ENCODE data around the gene LEFTY2. TPM values are rescaled to one million over a fixed set of nuclear protein-coding genes. Genes with fewer than 3 reads are reported as not detected.

LEFTY2 gene
- total RNA-seq, 1 experiment from 2014 or later = not detected

DNA sequence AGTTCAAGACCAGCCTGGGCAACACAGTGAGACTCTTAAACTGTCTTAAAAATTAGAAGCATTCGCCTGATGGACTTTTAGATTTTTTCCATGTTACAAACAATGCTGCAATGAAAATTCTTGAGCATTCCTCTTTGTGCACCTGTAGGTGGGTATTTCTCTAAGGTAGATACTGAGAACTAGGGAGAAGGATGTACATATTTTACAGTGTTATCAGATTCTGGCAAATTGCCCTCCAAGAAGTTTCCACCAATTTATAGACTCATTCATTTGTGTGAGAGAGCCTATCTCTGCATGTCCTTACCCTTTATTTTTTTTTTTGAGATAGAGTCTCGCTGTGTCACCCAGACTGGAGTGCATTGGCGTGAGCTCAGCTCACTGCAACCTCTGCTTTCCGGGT, 12.3 kb upstream of the LEFTY2 start:
- no peak for DNase-seq (ENCODE audit: unreplicated experiment)
- Mint-ChIP-seq H3K27me3 (ENCODE audit: insufficient read depth, unreplicated experiment) (peaks cover 38% of the 10 kb centered on the region), H3K27ac (ENCODE audit: low read depth, unreplicated experiment) (no peak overlapping the region), H3K4me1 (ENCODE audit: insufficient read depth, unreplicated experiment) (peaks cover 5% of the 10 kb centered on the region), H3K36me3 (ENCODE audit: insufficient read depth, unreplicated experiment) (no peaks in the 10 kb centered on the region), H3K9me3 (ENCODE audit: unreplicated experiment) (peaks cover 7% of the 10 kb centered on the region), H3K4me3 (ENCODE audit: unreplicated experiment) (no peak overlapping the region)
- no TSS peak for BruUV-seq (replicated peaks)
- ChIA-PET CTCF (interaction anchor here (1.7 kb wide), 1 partner anchor 479 kb away, joined by 7 read pairs; no protein-coding TSS in a partner anchor), POLR2A (interaction anchor here (0.9 kb wide), 1 partner anchor 118 kb away, joined by 4 read pairs; no protein-coding TSS in a partner anchor)
- no peak for TF ChIP-seq CTCF (IDR thresholded peaks at IDR 0.05; ENCODE audit: unreplicated experiment)
- intact Hi-C loops (cut with micrococcal nuclease) = no loop called here

DNA sequence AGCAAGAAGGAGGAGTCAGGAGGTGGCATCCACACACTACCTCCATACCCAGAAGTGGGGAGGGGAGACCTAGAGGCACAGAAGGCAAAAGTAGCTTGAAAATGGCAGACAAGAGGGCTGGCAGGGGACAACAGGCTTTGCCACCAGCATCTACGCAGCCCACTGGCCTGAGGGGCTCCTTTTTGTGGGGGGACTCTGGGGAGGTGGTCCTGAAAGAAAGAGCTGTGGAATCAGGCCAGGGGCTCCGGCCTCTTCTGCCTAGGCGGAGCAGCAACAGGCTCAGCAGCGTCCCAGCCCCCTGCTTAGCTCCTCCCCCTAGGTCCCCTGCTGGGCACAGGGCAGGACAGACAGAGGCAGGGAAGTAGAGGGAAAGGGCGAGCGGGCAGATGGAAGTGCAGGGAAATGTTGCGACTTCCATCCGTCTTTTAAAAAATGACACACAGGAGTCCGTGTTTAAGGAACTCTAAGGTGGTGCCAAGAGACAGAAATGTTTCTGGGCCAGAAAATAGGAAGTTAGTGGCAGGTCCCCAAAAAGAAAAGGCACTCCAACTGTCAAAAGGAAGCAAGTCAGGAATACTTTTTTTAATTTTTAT, 10.0 kb upstream of the LEFTY2 start:
- Mint-ChIP-seq H3K4me1 (ENCODE audit: insufficient read depth, unreplicated experiment) (peaks cover 5% of the 10 kb centered on the region), H3K27me3 (ENCODE audit: insufficient read depth, unreplicated experiment) (peaks cover 53% of the 10 kb centered on the region), H3K36me3 (ENCODE audit: insufficient read depth, unreplicated experiment) (no peaks in the 10 kb centered on the region), H3K9me3 (ENCODE audit: unreplicated experiment) (peaks cover 7% of the 10 kb centered on the region), H3K27ac (ENCODE audit: low read depth, unreplicated experiment) (no peak overlapping the region), H3K4me3 (ENCODE audit: unreplicated experiment) (no peak overlapping the region)
- ChIA-PET CTCF (interaction anchor here (1.0 to 1.7 kb wide), 4 partner anchors 10 to 173 kb away, joined by 3 to 6 read pairs (median 3); no protein-coding TSS in a partner anchor), POLR2A (interaction anchor here (1.3 to 1.5 kb wide), 2 partner anchors 27 to 54 kb away, joined by 6 to 7 read pairs; partner anchors contain the start of gene PYCR2)
- DNase-seq (ENCODE audit: unreplicated experiment) = no peak
- BruUV-seq (replicated peaks) = no TSS peak
- intact Hi-C loops (cut with micrococcal nuclease) = no loop called here
- no peak for TF ChIP-seq CTCF (IDR thresholded peaks at IDR 0.05; ENCODE audit: unreplicated experiment)

DNA sequence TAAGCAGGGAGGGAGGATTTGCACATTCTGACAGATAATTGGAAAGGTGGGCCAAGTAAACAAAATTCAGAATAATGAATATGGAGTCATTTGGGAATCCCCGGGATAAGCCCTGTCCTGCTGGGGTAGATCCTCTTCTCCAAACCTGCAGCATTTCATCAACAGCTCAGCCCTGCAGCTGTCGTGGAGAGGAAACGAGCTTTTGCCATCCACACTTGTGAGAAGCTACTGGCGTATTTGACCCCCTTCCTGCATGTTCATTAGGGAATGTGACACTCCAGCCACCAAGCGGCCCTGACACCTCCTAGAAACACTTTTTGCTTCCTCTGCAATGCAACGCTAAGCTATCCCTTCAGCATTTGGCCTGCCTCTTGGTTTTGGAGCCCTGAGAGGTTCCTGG, 8.0 kb upstream of the LEFTY2 start:
- CTCF ChIA-PET = interaction anchor here (1.0 to 1.2 kb wide), 2 partner anchors 39 to 476 kb away, joined by 3 read pairs; no protein-coding TSS in a partner anchor
- DNase-seq (ENCODE audit: unreplicated experiment) = no peak
- Mint-ChIP-seq H3K27me3 (ENCODE audit: insufficient read depth, unreplicated experiment) (peaks cover 50% of the 10 kb centered on the region), H3K36me3 (ENCODE audit: insufficient read depth, unreplicated experiment) (no peaks in the 10 kb centered on the region), H3K4me1 (ENCODE audit: insufficient read depth, unreplicated experiment) (peaks cover 5% of the 10 kb centered on the region), H3K4me3 (ENCODE audit: unreplicated experiment) (no peak overlapping the region), H3K9me3 (ENCODE audit: unreplicated experiment) (peaks cover 6% of the 10 kb centered on the region), H3K27ac (ENCODE audit: low read depth, unreplicated experiment) (no peak overlapping the region)
- BruUV-seq (replicated peaks) = no TSS peak
- POLR2A ChIA-PET = interaction anchor here (0.7 kb wide), 1 partner anchor 67 kb away, joined by 3 read pairs; the partner anchor contains the start of gene TMEM63A
- TF ChIP-seq CTCF (IDR thresholded peaks at IDR 0.05; ENCODE audit: unreplicated experiment) = no peak
- intact Hi-C loops (cut with micrococcal nuclease) = no loop called here

- intact Hi-C loops (cut with micrococcal nuclease) = no loop called here
- ChIA-PET CTCF (no interaction called here), POLR2A (interaction anchor here (0.6 to 1.5 kb wide), 2 partner anchors 25 to 168 kb away, joined by 3 read pairs; no protein-coding TSS in a partner anchor)
- Mint-ChIP-seq H3K4me1 (ENCODE audit: insufficient read depth, unreplicated experiment) (no peaks in the 10 kb centered on the region), H3K36me3 (ENCODE audit: insufficient read depth, unreplicated experiment) (no peaks in the 10 kb centered on the region), H3K27me3 (ENCODE audit: insufficient read depth, unreplicated experiment) (peaks cover 30% of the 10 kb centered on the region), H3K9me3 (ENCODE audit: unreplicated experiment) (no peaks in the 10 kb centered on the region), H3K27ac (ENCODE audit: low read depth, unreplicated experiment) (no peak overlapping the region), H3K4me3 (ENCODE audit: unreplicated experiment) (no peak overlapping the region)
- TF ChIP-seq CTCF (IDR thresholded peaks at IDR 0.05; ENCODE audit: unreplicated experiment) = no peak
- no TSS peak for BruUV-seq (replicated peaks)
- no peak for DNase-seq (ENCODE audit: unreplicated experiment)
These were observed 5.8 kb upstream of the LEFTY2 start for GRCh38 chr1:225946803-225947202.

Data from MCF 10A (cell line).